H1 (cell line): ENCODE data around the gene OCSTAMP. TPM values are rescaled to one million over a fixed set of nuclear protein-coding genes. Genes with fewer than 3 reads are reported as not detected.

ENCODE experiments used
- CHD7 ChIP-seq: fragments of 300-600 bp; sonication (generic); IDR thresholded peaks from 2 replicates; pipeline ENCODE4 v1.7.1; 2012; ENCODE audit warnings: low read length, moderate library complexity, mild to moderate bottlenecking, inconsistent platforms; ENCODE audit not compliant: insufficient replicate concordance
- EZH2 ChIP-seq: fragments of 200-600 bp; sonication (generic); IDR thresholded peaks from 2 replicates; pipeline ENCODE4 v1.7.1; 2012; ENCODE audit warnings: low read depth, mild to moderate bottlenecking, moderate library complexity, low read length, inconsistent platforms; ENCODE audit not compliant: severe bottlenecking
- FOSL1 ChIP-seq: IDR thresholded peaks from 2 replicates; pipeline ENCODE4 v1.6.1; 2011; ENCODE audit warnings: mild to moderate bottlenecking, low read depth, low read length, moderate library complexity; ENCODE audit not compliant: insufficient read depth
- POLR2AphosphoS5 ChIP-seq: IDR thresholded peaks from 2 replicates; pipeline ENCODE4 v1.6.1; 2011; ENCODE audit warnings: low read depth, low read length
- POU5F1 ChIP-seq: IDR thresholded peaks from 2 replicates; pipeline ENCODE4 v1.6.1; 2011; ENCODE audit warnings: low read depth, mild to moderate bottlenecking, low read length, moderate library complexity
- RAD21 ChIP-seq, 2 experiments: IDR thresholded peaks in 1 of 2; conservative IDR thresholded peaks in 1 of 2; 2 replicates each; pipeline ENCODE4 v1.6.1; 2011; ENCODE audit warnings: low read depth in 2 of 2, low read length in 2 of 2, improper control_type of control experiment in 1 of 2, inconsistent platforms in 1 of 2, mild to moderate bottlenecking in 1 of 2, moderate library complexity in 1 of 2
- SAP30 ChIP-seq: fragments of 300-600 bp; sonication (generic); IDR thresholded peaks from 2 replicates; pipeline ENCODE4 v1.7.1; 2012; ENCODE audit warnings: low read length, moderate library complexity, mild to moderate bottlenecking, inconsistent platforms; ENCODE audit not compliant: insufficient read depth, insufficient replicate concordance
- SIN3A ChIP-seq, 2 experiments: IDR thresholded peaks in 1 of 2; conservative IDR thresholded peaks in 1 of 2; 2 replicates each; pipeline ENCODE4 v1.6.1; 2011 to 2012; ENCODE audit warnings: low read length in 2 of 2, improper control_type of control experiment in 1 of 2, low read depth in 1 of 2, mild to moderate bottlenecking in 1 of 2
- TAF7 ChIP-seq: optimal IDR thresholded peaks from 2 replicates; pipeline ENCODE3; 2011; ENCODE audit warnings: low read depth, mild to moderate bottlenecking, inconsistent platforms, low read length, moderate library complexity, borderline replicate concordance
- TBP ChIP-seq: IDR thresholded peaks from 2 replicates; pipeline ENCODE4 v1.6.1; 2011; ENCODE audit warnings: low read depth, low read length, improper control_type of control experiment
- polyA plus RNA-seq, 7 experiments: library from polyadenylated mRNA; depleted of rRNA in 3 of 7; stranded (reverse) in 5 of 7; unstranded in 2 of 7; fragments of >200 nt in 5 of 7; fragments of 200-250 nt in 2 of 7; gene quantifications; 1 replicate in 5 of 7; 2 replicates in 1 of 7; 4 replicates in 1 of 7; pipeline versions ENCODE4 v1.2.1 to v1.2.3, GENCODE V29; 2011 to 2013; ENCODE audit warnings: missing spikeins in 2 of 7, mixed read lengths in 2 of 7
- total RNA-seq: library from RNA; stranded (reverse); fragmentation: NEBNext Ultra II Directional; extraction: Animal tissue kit (Norgen Biotek cat#: 25700); gene quantifications from 2 replicates; pipeline ENCODE4 v1.2.1, GENCODE V29; 2021

The OCSTAMP gene
- total and polyA plus RNA-seq, 2 of the 8 experiments (the other 6 are each of a cell fraction or from before 2014, with no cell fraction given): 0.09 to 0.13 TPM

DNA sequence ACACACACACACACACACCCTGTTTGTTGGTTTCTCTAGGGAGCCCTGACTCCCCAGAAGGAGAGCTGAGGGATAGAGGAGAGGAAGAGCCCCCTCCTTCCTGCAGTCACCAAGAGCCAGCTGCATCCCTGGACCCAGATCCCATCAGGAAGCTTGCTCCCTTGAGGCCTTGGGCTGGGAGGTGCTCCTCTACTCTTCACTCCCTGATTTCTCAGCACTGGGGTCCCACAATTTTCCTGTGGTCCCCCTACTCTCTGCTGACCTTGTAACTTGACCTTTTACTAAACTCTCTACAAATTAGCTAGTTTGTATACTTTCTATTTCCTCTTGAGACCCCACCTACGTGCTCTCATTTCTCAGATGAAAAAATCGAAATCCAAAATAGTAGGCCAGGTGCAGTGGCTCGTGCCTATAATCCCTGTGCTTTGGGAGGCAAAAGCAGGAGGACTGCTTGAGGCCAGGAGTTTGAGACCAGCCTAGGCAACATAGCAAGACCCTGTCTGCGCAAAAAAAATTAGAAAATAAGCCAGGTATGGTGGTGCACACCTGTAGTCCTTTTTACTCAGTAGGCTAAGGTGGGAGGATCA, 5.0 kb upstream of the OCSTAMP start (continued):
- TF ChIP-seq CHD7: no peak
- no peak for TF ChIP-seq SIN3A (conservative IDR thresholded peaks at IDR 0.05 in 1 of 2, IDR thresholded peaks at IDR 0.05 in 1 of 2; ENCODE audit: low read depth in 1 of 2, low read length in 2 of 2)
- no peak for TF ChIP-seq SAP30
- TF ChIP-seq POLR2AphosphoS5: no peak
- no peak for TF ChIP-seq EZH2
- no peak for TF ChIP-seq POU5F1
- no peak for TF ChIP-seq TBP
- no peak for TF ChIP-seq FOSL1
- no peak for TF ChIP-seq RAD21 (IDR thresholded peaks at IDR 0.05 in 1 of 2, conservative IDR thresholded peaks at IDR 0.05 in 1 of 2; ENCODE audit: low read depth in 2 of 2, low read length in 2 of 2)
- no peak for TF ChIP-seq TAF7
